ENCODE data around the gene FCAMR. TPM values are rescaled to one million over a fixed set of nuclear protein-coding genes. Genes with fewer than 3 reads are reported as not detected.

Gene FCAMR
- total and polyA plus RNA-seq, 2 of the 4 experiments (the other 2 are of a cell fraction) = not detected

GRCh38 chr1:206924592-206925105, 45.6 kb downstream of the FCAMR start:
- no peak overlapping the region for H2BK15ac ChIP-seq (ENCODE audit: low read depth, low read length)
- H2AK9ac ChIP-seq (replicated peaks; ENCODE audit: low read depth, low read length, poor library complexity) = no peak overlapping the region
- intact Hi-C loops (cut with micrococcal nuclease) (no loop called here), in situ Hi-C loops (cut with MboI; ENCODE audit: low sequenced_read_pairs) (no loop called here), dilution Hi-C loops (cut with HindIII; ENCODE audit: low sequenced_read_pairs, unreplicated experiment) (no loop called here)
- BruUV-seq (replicated peaks) = no TSS peak
- H4K8ac ChIP-seq (ENCODE audit: low read depth in 2 of 2, low read length in 2 of 2) = no peak overlapping the region
- no peak overlapping the region for H2BK120ac ChIP-seq (ENCODE audit: low read depth, low read length)
- DNase-seq = no peak
- no peak overlapping the region for H3K18ac ChIP-seq (ENCODE audit: low read depth, low read length)
- H3K27ac ChIP-seq (ENCODE audit: insufficient read depth, low read length) = no peak overlapping the region
- no peaks in the 10 kb centered on the region for H3K36me3 ChIP-seq (ENCODE audit: control insufficient read depth, insufficient read depth, low read length)
- no peak overlapping the region for H3K4me3 ChIP-seq (ENCODE audit: insufficient read depth, low read depth, low read length)
- H3K9ac ChIP-seq (ENCODE audit: low read depth, low read length) = no peak overlapping the region
- H4K20me1 ChIP-seq (ENCODE audit: insufficient read depth, low read length) = no peaks in the 10 kb centered on the region
- H2BK5ac ChIP-seq (ENCODE audit: low read depth, low read length, poor library complexity, severe bottlenecking) = peak overlapping the region; percentile 83
- no peak overlapping the region for H2AK5ac ChIP-seq (ENCODE audit: low read depth, low read length)
- no peak overlapping the region for H3K23ac ChIP-seq (ENCODE audit: low read depth, low read length)
- WGBS, 2 experiments (ENCODE audit: extremely low coverage in 2 of 2, insufficient read length in 1 of 2) = 71% methylated on average over 3 of the region's 8 CpGs; no CpG with 5 or more reads in 1 of the 2 experiments
- H4K5ac ChIP-seq (ENCODE audit: low read depth, low read length) = no peak overlapping the region
- no peaks in the 10 kb centered on the region; a peak in 1 of 4 replicates for H3K79me1 ChIP-seq (ENCODE audit: low read depth in 1 of 2, low read length in 2 of 2)
- H3K27me3 ChIP-seq (ENCODE audit: control insufficient read depth, insufficient read depth, low read length) = peaks cover 6% of the 10 kb centered on the region; the same call in 1 of the 2 replicates
- peaks cover 12% of the 10 kb centered on the region for H3K9me1 ChIP-seq (ENCODE audit: insufficient read depth, low read length)
- H3K14ac ChIP-seq (replicated peaks; ENCODE audit: low read depth, low read length) = no peak overlapping the region
- H3K4me1 ChIP-seq (ENCODE audit: control insufficient read depth, insufficient read depth, low read length) = no peaks in the 10 kb centered on the region; the same call in 1 of the 2 replicates
- ChIA-PET POLR2A (ENCODE audit: unreplicated experiment) (no interaction called here), CTCF (no interaction called here)
- no peaks in the 10 kb centered on the region for H3K9me3 ChIP-seq (ENCODE audit: control insufficient read depth, insufficient read depth, low read length)
- no peak for ATAC-seq (ENCODE audit: low read depth)
- H3K4me2 ChIP-seq (ENCODE audit: low read depth, low read length) = no peak overlapping the region
- H2BK20ac ChIP-seq (ENCODE audit: low read depth, low read length) = no peak overlapping the region
- no peak overlapping the region for H4K91ac ChIP-seq (ENCODE audit: insufficient read depth, low read depth, low read length)
- H3K4ac ChIP-seq (ENCODE audit: low read depth, low read length) = no peak overlapping the region
- no peak overlapping the region for H3K56ac ChIP-seq (ENCODE audit: extremely low read depth, insufficient read depth, low read length)
- no peak overlapping the region for H2AFZ ChIP-seq (replicated peaks; ENCODE audit: low read length, poor library complexity)
- TF ChIP-seq MAFK (IDR thresholded peaks at IDR 0.05; ENCODE audit: low read depth, low read length) (no peak), SMC3 (IDR thresholded peaks at IDR 0.05; ENCODE audit: low read depth, low read length) (no peak), POLR2A (IDR thresholded peaks at IDR 0.05; ENCODE audit: low read depth, low read length) (no peak), ELK1 (IDR thresholded peaks at IDR 0.05; ENCODE audit: borderline replicate concordance, low read depth, low read length) (no peak), RFX5 (IDR thresholded peaks at IDR 0.05; ENCODE audit: low read depth, low read length) (no peak), NFE2L2 (IDR thresholded peaks at IDR 0.05; ENCODE audit: low read depth, low read length) (no peak), USF2 (IDR thresholded peaks at IDR 0.05; ENCODE audit: low read depth, low read length) (no peak; the same call in 1 of the 2 replicates), MXI1 (IDR thresholded peaks at IDR 0.05; ENCODE audit: borderline replicate concordance, low read depth, low read length) (no peak), CEBPB (IDR thresholded peaks at IDR 0.05; ENCODE audit: low read depth, low read length) (no peak), RAD21 (IDR thresholded peaks at IDR 0.05; ENCODE audit: low read length) (no peak), CHD1 (IDR thresholded peaks at IDR 0.05; ENCODE audit: low read depth, low read length) (no peak), BHLHE40 (IDR thresholded peaks at IDR 0.05; ENCODE audit: low read depth, low read length) (no peak), RCOR1 (IDR thresholded peaks at IDR 0.05; ENCODE audit: insufficient replicate concordance, low read length) (no peak)
- TF ChIP-seq, protein P1, sequence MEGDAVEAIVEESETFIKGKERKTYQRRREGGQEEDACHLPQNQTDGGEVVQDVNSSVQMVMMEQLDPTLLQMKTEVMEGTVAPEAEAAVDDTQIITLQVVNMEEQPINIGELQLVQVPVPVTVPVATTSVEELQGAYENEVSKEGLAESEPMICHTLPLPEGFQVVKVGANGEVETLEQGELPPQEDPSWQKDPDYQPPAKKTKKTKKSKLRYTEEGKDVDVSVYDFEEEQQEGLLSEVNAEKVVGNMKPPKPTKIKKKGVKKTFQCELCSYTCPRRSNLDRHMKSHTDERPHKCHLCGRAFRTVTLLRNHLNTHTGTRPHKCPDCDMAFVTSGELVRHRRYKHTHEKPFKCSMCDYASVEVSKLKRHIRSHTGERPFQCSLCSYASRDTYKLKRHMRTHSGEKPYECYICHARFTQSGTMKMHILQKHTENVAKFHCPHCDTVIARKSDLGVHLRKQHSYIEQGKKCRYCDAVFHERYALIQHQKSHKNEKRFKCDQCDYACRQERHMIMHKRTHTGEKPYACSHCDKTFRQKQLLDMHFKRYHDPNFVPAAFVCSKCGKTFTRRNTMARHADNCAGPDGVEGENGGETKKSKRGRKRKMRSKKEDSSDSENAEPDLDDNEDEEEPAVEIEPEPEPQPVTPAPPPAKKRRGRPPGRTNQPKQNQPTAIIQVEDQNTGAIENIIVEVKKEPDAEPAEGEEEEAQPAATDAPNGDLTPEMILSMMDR (conservative IDR thresholded peaks at IDR 0.05; ENCODE audit: low read depth, low read length) = no peak

Measured in IMR-90 (cell line).